Skin of body (tissue), 2 donors: Measurements from ENCODE around the gene PNLIPRP2. TPM values are rescaled to one million over a fixed set of nuclear protein-coding genes. Genes with fewer than 3 reads are reported as not detected.

ENCODE experiments used
- DNase-seq: peaks from one replicate; lab custom pipeline; 2025; lab: John Stamatoyannopoulos, UW
- total RNA-seq: library from RNA; depleted of rRNA; stranded (reverse); fragments of >200 nt; gene quantifications from one replicate; pipeline ENCODE4 v1.2.3, GENCODE V29; 2014

PNLIPRP2 gene
- total RNA-seq, 1 donor from 2014 or later: not detected

DNA sequence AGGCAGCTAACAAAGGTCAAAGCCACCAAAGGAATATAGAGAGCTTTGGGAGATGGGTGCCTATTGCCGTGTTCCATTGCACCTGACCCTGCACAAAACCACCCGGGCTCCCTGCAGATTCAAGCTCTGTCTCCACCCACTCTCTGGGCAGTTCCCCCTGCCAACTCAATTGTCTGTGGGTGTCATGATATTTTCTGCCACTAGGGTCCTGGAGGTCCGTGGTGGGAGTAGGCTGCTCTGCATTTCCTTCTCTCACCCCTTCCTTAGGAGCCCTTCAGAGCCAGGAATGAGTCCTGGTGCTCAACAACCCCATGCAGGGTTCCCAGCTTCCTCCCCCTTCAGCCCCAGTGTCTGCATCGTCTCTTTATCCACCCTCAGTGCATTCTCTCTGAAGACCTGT is 34.1 kb downstream of the PNLIPRP2 start:
- DNase-seq: no peak

- DNase-seq: no peak
Measured at GRCh38 chr10:116655568-116655967, 34.8 kb downstream of the PNLIPRP2 start.

GRCh38 chr10:116656044-116656443 is 35.3 kb downstream of the PNLIPRP2 start:
- no peak for DNase-seq

GRCh38 chr10:116657863-116658551 is 37.3 kb downstream of the PNLIPRP2 start:
- DNase-seq: no peak

GRCh38 chr10:116659049-116659670 is 38.4 kb downstream of the PNLIPRP2 start:
- no peak for DNase-seq

- no peak for DNase-seq
Measured at GRCh38 chr10:116660860-116661259, 40.1 kb downstream of the PNLIPRP2 start.

GRCh38 chr10:116663342-116663741 is 42.6 kb downstream of the PNLIPRP2 start:
- DNase-seq: no peak

- DNase-seq: no peak
Measured at GRCh38 chr10:116664631-116665030, 43.9 kb downstream of the PNLIPRP2 start.

DNA sequence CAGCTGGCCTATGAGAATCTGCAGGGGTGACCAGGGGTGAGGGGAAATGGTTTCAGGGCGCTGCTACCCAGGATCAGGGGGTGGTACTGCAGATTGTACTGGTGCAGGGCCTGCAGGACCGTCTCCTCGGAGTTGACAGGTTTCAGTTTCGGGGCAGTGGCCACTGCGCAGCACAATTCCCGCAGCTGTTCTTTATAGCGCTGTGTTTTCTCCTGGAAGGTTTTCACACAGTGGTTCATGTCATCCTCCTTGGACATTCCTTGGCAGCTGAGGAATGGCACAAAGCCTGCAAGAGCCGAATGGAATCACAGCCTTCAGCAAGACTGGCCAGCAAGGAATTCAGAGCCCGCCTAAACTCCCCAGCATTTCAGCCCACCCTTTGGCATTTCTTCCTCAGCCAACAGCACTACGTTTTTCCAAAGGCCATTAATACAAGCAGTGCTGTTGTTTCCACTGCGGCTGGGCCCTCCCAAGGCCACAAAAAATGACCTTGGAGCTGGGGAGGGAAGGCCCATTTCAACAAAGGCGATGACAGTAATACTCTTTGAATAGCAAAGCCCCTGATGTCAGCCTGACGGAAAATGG is 44.9 kb downstream of the PNLIPRP2 start:
- DNase-seq: peak; percentile 52

DNA sequence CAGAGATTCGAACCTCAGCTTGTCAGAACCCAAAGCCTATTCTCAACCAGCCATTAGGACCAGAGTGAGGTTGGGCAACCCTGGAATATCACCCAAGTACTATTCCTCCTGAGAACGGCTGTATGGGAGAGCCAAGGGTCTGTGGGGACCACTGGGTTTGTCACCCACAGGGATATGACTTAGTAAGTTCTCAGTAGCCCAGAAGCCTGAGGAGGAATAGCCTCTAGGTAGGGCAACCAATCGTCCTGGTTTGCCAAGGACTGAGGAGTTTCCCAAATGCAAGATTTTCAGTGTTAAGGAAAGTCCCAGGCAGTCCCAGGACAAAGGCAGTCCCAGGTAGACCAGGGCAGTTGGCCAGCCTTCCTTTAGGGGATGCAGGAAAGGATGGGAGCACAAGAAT is 46.7 kb downstream of the PNLIPRP2 start:
- DNase-seq: no peak

- DNase-seq: no peak
Measured at GRCh38 chr10:116668018-116668417, 47.3 kb downstream of the PNLIPRP2 start.

DNA sequence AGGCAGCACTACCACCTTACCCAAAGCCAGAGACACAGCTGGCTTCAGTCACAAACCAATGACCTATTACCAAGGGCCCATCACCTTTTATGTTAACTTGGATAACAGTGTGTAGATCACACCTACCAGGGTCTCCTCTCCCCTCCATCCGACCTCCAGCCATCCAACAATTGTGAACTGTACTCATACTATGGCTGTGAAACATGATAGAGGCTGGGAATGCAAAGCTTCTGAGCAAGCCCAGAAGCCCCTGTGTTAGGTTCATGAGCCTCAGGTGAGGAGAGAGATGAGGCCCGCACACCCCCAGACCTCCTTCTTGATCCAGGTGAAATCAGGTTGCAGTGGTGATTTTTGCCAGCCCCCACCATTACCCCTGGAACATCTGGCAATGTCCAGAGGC is 47.7 kb downstream of the PNLIPRP2 start:
- no peak for DNase-seq

- no peak for DNase-seq
Measured at GRCh38 chr10:116669080-116669479, 48.3 kb downstream of the PNLIPRP2 start.

DNA sequence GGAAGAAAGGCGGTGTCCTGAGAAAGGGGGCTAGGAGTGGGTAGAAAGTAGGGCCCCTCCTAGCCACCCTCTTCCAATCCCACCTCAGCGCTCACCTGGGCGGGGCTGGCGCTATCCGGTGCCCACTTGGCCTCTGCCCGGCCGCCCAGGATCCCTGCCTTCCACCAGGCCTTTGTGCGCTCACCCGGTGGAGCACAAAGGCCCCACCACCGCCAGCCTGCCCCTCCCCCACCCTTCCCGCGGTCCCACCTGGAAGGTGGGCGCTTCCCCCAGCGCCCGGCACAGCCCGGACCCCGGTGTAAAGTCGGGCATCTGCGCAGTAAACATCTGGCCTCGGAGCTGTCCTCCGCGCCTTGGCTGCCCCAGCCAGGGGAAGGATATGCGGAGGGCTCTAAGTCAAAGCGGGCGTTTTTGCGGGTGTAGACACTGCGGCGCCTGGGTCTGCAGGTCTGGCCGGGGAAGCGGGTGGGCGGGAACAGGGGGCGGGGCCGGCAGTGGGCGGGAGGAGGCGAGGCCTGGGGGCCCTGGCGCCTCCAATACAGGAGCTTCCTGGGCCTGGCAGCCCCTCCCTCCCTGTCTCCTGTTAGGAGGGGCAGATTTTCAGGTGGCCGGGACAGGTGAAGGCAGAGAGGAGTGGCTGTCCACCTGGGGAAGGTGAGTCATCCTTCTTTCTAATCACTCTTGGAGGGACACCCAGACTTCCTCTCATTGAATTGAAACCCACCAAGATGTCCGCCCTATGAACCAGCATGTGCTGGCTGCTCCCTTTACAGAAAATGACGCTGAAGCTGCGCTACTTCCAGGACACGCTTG is 49.3 kb downstream of the PNLIPRP2 start:
- no peak for DNase-seq

DNA sequence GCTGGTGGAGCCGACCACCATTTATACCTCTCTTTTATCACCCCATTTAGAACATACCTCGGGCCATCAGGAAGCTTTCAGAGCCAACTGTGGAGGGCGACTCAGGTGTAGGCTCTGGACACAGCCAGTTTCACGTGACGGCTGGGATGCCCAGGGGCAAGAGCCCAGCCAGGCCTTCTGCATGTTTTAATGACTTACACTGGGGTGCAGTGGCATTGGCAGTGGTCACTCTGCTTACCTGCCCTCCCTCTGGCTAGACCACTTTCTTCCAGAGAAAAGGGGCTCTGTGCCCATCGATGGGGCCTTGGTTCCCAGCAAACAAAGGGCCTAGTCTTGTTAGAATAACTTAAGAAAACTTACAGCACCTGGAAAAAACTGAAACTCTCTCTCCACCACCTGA is 50.0 kb downstream of the PNLIPRP2 start:
- DNase-seq: no peak

DNA sequence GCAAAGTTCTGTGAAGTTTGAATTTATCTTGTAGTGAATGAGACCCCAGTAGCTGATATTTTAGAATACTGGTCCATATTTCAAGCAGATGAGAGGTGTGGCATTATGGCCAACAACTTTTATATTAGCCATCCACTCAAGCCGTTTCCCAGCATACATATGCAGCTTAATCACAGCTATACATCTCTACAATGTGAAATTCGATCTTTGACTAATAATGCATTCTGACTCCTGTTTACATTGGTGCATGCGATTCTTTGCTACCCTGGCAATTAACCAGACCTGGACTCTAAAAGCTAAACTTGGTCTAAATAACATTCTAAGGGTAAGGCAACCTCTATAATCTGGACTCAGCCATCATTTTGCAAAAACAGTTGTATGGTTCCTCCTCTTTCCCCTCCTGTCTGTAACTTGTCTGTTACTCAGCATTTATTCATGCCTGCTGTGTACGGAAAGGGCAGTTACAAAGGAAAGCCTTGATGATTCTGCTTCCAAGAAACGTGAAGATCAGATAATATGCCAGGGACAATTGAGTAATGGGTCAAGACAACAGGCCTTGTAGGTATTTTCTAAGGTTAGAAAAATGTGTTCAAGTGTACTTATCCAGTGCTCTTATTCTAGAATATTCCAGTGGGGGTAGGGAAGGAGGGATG is 50.6 kb downstream of the PNLIPRP2 start:
- no peak for DNase-seq

- no peak for DNase-seq
Measured at GRCh38 chr10:116672891-116673290, 52.1 kb downstream of the PNLIPRP2 start.

DNA sequence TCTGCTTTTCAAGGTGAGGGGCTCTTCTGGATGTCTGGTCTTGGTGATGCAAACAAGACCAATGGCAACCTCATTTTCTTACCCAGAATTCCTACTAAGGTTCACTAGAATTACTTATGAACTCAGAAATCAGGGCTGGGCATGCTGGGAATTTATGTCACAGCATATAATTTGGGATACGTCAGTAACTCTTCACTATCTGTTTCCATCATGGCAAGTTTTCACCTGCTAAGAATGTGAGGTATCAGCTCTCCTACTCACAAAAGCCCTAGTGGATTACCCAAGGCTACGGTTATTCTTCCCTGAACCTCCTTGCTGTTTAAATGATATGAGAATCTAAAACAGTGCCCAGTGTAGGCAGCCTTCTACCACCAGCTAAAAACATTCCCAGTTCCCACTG is 53.1 kb downstream of the PNLIPRP2 start:
- no peak for DNase-seq

- DNase-seq: no peak
Measured at GRCh38 chr10:116674901-116675423, 54.2 kb downstream of the PNLIPRP2 start.

GRCh38 chr10:116676118-116676517 is 55.4 kb downstream of the PNLIPRP2 start:
- no peak for DNase-seq

- DNase-seq: no peak
Measured at GRCh38 chr10:116676633-116677032, 55.9 kb downstream of the PNLIPRP2 start.
